Mucosa of descending colon (tissue), 3 donors: ENCODE results near the gene SSX3. TPM values are rescaled to one million over a fixed set of nuclear protein-coding genes. Genes with fewer than 3 reads are reported as not detected.

ENCODE experiments used
- ATAC-seq: fragments of 200-7000 bp; cut with Tn5 transposase; one replicate; pipeline ENCODE4 v1.9.1; 2020; ENCODE audit warnings: mild to moderate bottlenecking, moderate library complexity
- DNase-seq, 3 donors: peaks; one replicate each; pipeline ENCODE4 v3.0.0-alpha.2; 2020
- H3K36me3 ChIP-seq: fragments of 200-600 bp; one replicate; pipeline ENCODE4 v1.8.0; 2021; ENCODE audit warnings: low read depth, mild to moderate bottlenecking
- H3K4me1 ChIP-seq: fragments of 200-600 bp; one replicate; pipeline ENCODE4 v1.8.0; 2021; ENCODE audit warnings: low read depth, mild to moderate bottlenecking
- H3K4me3 ChIP-seq: fragments of 200-600 bp; one replicate; pipeline ENCODE4 v1.8.0; 2021; ENCODE audit warnings: mild to moderate bottlenecking
- H3K9me3 ChIP-seq: fragments of 200-600 bp; one replicate; pipeline ENCODE4 v1.8.0; 2021; ENCODE audit warnings: mild to moderate bottlenecking
- CTCF ChIP-seq: fragments of 200-600 bp; IDR thresholded peaks from one replicate; pipeline ENCODE4 v1.8.0; 2022; ENCODE audit warnings: antibody characterized with exemption, mild to moderate bottlenecking
- intact Hi-C, 2 donors: fragments of 100-400 bp; cut with DNase I in 1 of 2; cut with micrococcal nuclease in 1 of 2; formaldehyde crosslinking; loops; one replicate each; pipeline versions ENCODE4 v1.11.0 to v1.11.1; 2022; cut with DNase I, micrococcal nuclease
- total RNA-seq, 3 donors: library from RNA; stranded (reverse); fragmentation: NEBNext Ultra II Directional in 2 of 3; extraction: Animal tissue kit (Norgen Biotek cat#: 25700) in 2 of 3; gene quantifications; one replicate each; pipeline versions ENCODE4 v1.2.1 to v1.2.4, GENCODE V29; 2021 to 2023
- donor health status: DM: no; HTN: no; CAD: no; lungs with moderate emphysema.
- donor health status: DM: no; HTN: no; CAD: no.
- donor health status: DM: no; HTN: yes; CAD: no.

The SSX3 gene
- total RNA-seq, 3 donors from 2014 or later, result not detected

DNA sequence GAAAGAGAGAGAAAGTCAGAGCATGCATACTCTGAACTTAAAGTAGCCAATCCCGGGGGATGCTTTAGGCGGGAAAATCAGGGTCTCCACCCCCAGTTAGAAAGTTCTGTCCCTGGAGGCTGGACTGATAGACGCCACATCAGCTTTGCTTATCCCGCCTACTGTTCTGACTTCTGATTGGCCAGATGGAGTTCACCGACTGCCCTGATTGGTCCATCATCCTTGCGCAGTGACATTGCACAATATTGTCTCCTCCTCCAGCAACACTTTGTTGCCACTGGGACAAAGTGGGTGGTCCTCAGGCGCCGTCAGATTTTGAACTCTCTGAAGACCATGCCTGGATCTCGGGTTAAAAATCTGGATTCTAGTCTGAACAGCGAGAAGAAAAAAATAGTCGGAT lies 50.3 kb downstream of the SSX3 start:
- intact Hi-C loops, result no loop called here
- Histone ChIP-seq H3K36me3 (no peaks in the 10 kb centered on the region), H3K9me3 (no peaks in the 10 kb centered on the region), H3K4me1 (no peaks in the 10 kb centered on the region), H3K4me3 (no peak overlapping the region)
- no peak for ATAC-seq
- no peak for TF ChIP-seq CTCF
- no peak for DNase-seq

Other genes starting within 250 kb of the SSX3 start
- not detected for gene SPACA5B, start 226.1 kb downstream of the SSX3 start, total RNA-seq
- not detected for gene SSX5, start 159.9 kb downstream of the SSX3 start, total RNA-seq
- not detected for gene SSX1, start 101.3 kb downstream of the SSX3 start, total RNA-seq
- gene SSX4, start 26.8 kb upstream of the SSX3 start, total RNA-seq, result not detected
- not detected for gene SSX4B, start 55.3 kb upstream of the SSX3 start, total RNA-seq
- gene SLC38A5, start 113.6 kb upstream of the SSX3 start, total RNA-seq, result 10 to 100 TPM in 1 of 3 donors, 1 to 10 TPM in 2; 7.3 to 25.9 (median 9.7) TPM
- gene FTSJ1, start 119.5 kb upstream of the SSX3 start, total RNA-seq, result 10 to 100 TPM; 22.1 to 22.8 (median 22.7) TPM
- 1 to 10 TPM; 3.9 to 9.2 (median 6.3) TPM for gene PORCN, start 152.3 kb upstream of the SSX3 start, total RNA-seq
- gene EBP, start 165.1 kb upstream of the SSX3 start, total RNA-seq, result 100 to 1,000 TPM in 2 of 3 donors, 10 to 100 TPM in 1; 60.5 to 161 (median 158) TPM
- 10 to 100 TPM in 2 of 3 donors, 1 to 10 TPM in 1; 8.6 to 14.6 (median 11.6) TPM for gene TBC1D25, start 183.0 kb upstream of the SSX3 start, total RNA-seq
- gene RBM3, start 217.8 kb upstream of the SSX3 start, total RNA-seq, result 100 to 1,000 TPM in 2 of 3 donors, 10 to 100 TPM in 1; 88.4 to 406 (median 123) TPM
- gene WDR13, start 240.8 kb upstream of the SSX3 start, total RNA-seq, result 100 to 1,000 TPM; 124 to 139 (median 128) TPM